BJ (cell line): ENCODE data around the gene MEGF9. TPM values are rescaled to one million over a fixed set of nuclear protein-coding genes. Genes with fewer than 3 reads are reported as not detected.

Source experiments
- CTCF ChIA-PET: fragments of 350-600 bp; formaldehyde crosslinking; extraction: SDS; loops from one replicate; lab custom pipeline; 2021; ENCODE audit warnings: antibody characterized with exemption, inconsistent platforms; lab: Yijun Ruan, JAX
- POLR2A ChIA-PET: fragments of 300-600 bp; sonication (Branson Sonifier 250); formaldehyde crosslinking; extraction: SDS; loops from one replicate; lab custom pipeline; 2021; ENCODE audit warnings: antibody characterized with exemption; lab: Charles Lee
- DNase-seq: peaks from one replicate; pipeline ENCODE4 v3.0.0-alpha.2; 2011; ENCODE audit warnings: low read depth
- H3K27me3 ChIP-seq: 2 replicates; pipeline ENCODE4 v1.6.0; 2011; ENCODE audit warnings: low read length; ENCODE audit not compliant: control insufficient read depth, insufficient read depth
- H3K36me3 ChIP-seq: 2 replicates; pipeline ENCODE4 v1.5.1; 2011; ENCODE audit warnings: low read length; ENCODE audit not compliant: control insufficient read depth, insufficient read depth
- H3K4me3 ChIP-seq: 2 replicates; pipeline ENCODE4 v1.5.1; 2011; ENCODE audit warnings: low read depth, mild to moderate bottlenecking, control low read depth, low read length
- CTCF ChIP-seq: IDR thresholded peaks from 2 replicates; pipeline ENCODE4 v1.5.1; 2011; ENCODE audit warnings: low read depth, mild to moderate bottlenecking, control low read depth, inconsistent platforms, low read length, moderate library complexity; ENCODE audit not compliant: insufficient read depth
- polyA plus RNA-seq: library from polyadenylated mRNA; depleted of rRNA; stranded (reverse); fragments of >200 nt; gene quantifications from 2 replicates; pipeline ENCODE4 v1.2.3, GENCODE V29; 2011

MEGF9 gene
- polyA plus RNA-seq, 1 experiment: 1.1 TPM

- no peak for DNase-seq
- Histone ChIP-seq H3K36me3 (no peaks in the 10 kb centered on the region), H3K27me3 (no peaks in the 10 kb centered on the region), H3K4me3 (no peak overlapping the region)
- ChIA-PET CTCF (interaction anchor here (0.8 kb wide), 1 partner anchor 15 kb away, joined by 3 read pairs; no protein-coding TSS in a partner anchor), POLR2A (interaction anchor here (0.6 kb wide), 1 partner anchor 16 kb away, joined by 3 read pairs; no protein-coding TSS in a partner anchor)
- no peak for TF ChIP-seq CTCF
These were observed 1.7 kb downstream of the MEGF9 start for GRCh38 chr9:120712539-120713031.

- Histone ChIP-seq H3K4me3 (no peak overlapping the region), H3K27me3 (no peaks in the 10 kb centered on the region), H3K36me3 (no peaks in the 10 kb centered on the region)
- CTCF ChIA-PET: interaction anchor here (0.8 to 1.3 kb wide), 2 partner anchors 15 to 92 kb away, joined by 3 to 4 read pairs; no protein-coding TSS in a partner anchor
- DNase-seq: no peak
- POLR2A ChIA-PET: interaction anchor here (0.6 kb wide), 1 partner anchor 16 kb away, joined by 3 read pairs; no protein-coding TSS in a partner anchor
- no peak for TF ChIP-seq CTCF
These were observed 2.3 kb downstream of the MEGF9 start for GRCh38 chr9:120711841-120712538.

DNA sequence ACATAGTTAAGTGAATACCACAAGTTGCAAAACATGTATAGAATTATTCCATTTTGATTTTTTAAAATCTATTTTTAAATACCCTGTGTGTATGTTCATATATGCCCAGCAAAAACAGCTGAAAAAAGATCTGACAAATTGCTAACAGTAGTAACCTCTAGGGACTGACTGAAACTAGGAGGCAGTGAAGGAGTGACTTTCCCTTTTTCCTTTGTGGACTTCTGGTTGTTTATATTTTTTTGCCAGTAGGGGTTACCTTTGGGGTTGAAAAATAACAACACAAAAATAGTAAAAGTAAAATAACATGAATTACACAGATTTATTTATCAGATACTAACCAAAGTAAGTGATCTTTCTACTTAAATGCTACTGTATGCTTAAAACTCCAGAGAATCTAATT lies 2.9 kb downstream of the MEGF9 start:
- no peak for DNase-seq
- no peaks in the 10 kb centered on the region for H3K27me3 ChIP-seq
- ChIA-PET POLR2A (no interaction called here), CTCF (interaction anchor here (1.3 kb wide), 1 partner anchor 91 kb away, joined by 4 read pairs; no protein-coding TSS in a partner anchor)
- H3K36me3 ChIP-seq: no peaks in the 10 kb centered on the region
- no peak for TF ChIP-seq CTCF
- H3K4me3 ChIP-seq: no peak overlapping the region

GRCh38 chr9:120710110-120710981 lies 3.9 kb downstream of the MEGF9 start:
- no peaks in the 10 kb centered on the region for H3K36me3 ChIP-seq
- ChIA-PET CTCF (interaction anchor here (1.3 to 1.8 kb wide), 2 partner anchors 90 kb away, joined by 4 to 5 read pairs; no protein-coding TSS in a partner anchor), POLR2A (no interaction called here)
- no peak overlapping the region for H3K4me3 ChIP-seq
- H3K27me3 ChIP-seq: no peaks in the 10 kb centered on the region
- TF ChIP-seq CTCF: no peak
- DNase-seq: no peak
